ENCODE measurements around the gene SLC20A1. TPM values are rescaled to one million over a fixed set of nuclear protein-coding genes. Genes with fewer than 3 reads are reported as not detected.
A peak's percentile ranks its signal among the peaks of the same experiment; 100 is the strongest.

The SLC20A1 gene
- total RNA-seq, 1 donor from 2014 or later, result 51.1 TPM

DNA sequence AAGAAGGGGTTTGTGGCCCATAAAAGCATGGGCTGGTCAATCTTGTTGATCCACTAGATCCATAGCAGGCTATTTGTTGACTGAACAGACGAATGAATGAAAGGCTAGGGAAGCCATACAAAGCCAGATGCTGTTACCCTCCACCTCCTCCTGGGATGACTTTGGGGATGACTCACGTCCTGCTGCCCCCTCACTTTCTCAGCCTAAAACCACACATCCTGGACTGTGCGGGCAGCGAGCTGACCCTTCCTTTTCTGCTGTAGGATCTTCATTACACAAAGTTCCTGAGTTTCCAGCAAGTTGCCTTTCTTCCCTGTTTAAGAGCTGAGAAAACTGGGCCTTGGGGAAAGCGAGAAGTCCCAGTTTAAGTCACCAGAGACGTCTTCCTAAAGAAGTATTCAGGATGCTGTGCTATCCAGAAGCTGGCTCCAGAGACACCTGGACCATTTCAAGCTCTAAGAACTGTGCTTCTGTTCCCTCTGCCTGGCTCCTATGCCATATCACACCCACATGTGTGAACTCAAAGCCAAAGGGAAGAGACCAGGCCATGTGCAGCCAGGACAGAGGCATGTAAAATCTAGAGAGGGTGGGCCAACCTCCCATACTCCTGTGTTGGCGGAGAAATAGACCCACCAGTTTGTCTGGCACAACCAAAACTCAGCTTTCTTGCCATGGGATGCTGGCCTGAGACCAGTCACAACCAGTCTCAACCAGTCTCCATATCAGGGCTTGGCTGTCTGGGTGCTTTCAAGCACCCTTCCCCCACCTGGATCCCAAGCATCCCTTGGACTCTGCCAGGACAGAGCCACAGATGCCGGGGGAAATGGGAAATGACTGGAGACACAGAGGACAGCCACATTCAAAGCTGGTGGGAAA, 4.7 kb upstream of the SLC20A1 start:
- ATAC-seq (no peak), DNase-seq (ENCODE audit: low spot score) (no peak)
- intact Hi-C loops (cut with DNase I), result loop anchor here (10.0 kb wide), 1 partner anchor 56 kb away; the partner anchor contains the start of gene CHCHD5

GRCh38 chr2:112641701-112642100, 4.0 kb upstream of the SLC20A1 start:
- intact Hi-C loops (cut with DNase I), result loop anchor here (10.0 kb wide), 1 partner anchor 57 kb away; the partner anchor contains the start of gene CHCHD5
- ATAC-seq, result no peak
- DNase-seq (ENCODE audit: low spot score), result no peak

DNA sequence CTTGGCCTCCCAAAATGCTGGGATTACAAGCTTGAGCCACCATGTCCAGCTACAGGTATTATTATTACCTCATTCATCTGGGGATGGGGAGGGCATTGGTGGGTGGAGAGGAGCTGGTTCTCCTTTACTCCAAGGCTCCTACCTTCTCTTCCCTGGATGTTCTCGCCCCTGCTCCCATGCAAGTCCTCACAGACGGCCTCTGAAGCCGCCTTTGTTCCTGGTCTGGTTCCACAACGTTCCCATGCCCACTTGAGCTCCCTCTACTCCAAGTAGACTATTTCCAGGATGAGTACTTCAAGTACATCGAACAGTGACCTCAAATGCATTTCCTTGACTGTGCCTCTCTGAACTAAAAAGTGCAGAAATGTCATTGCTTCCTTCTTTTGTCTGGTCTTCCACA, 3.2 kb upstream of the SLC20A1 start:
- intact Hi-C loops (cut with DNase I), result loop anchor here (10.0 kb wide), 1 partner anchor 58 kb away; the partner anchor contains the start of gene CHCHD5
- ATAC-seq (no peak), DNase-seq (ENCODE audit: low spot score) (no peak)

- DNase-seq (ENCODE audit: low spot score), result no peak
- intact Hi-C loops (cut with DNase I), result loop anchor here (10.0 kb wide), 1 partner anchor 58 kb away; the partner anchor contains the start of gene CHCHD5
- no peak for ATAC-seq
Measured at GRCh38 chr2:112642966-112643365, 2.8 kb upstream of the SLC20A1 start.

GRCh38 chr2:112643488-112643887, 2.3 kb upstream of the SLC20A1 start:
- intact Hi-C loops (cut with DNase I), result loop anchor here (10.0 kb wide), 1 partner anchor 59 kb away; the partner anchor contains the start of gene CHCHD5
- ATAC-seq, result no peak
- no peak for DNase-seq (ENCODE audit: low spot score)

GRCh38 chr2:112644155-112644932, 1.4 kb upstream of the SLC20A1 start:
- DNase-seq (ENCODE audit: low spot score) (no peak), ATAC-seq (no peak)
- intact Hi-C loops (cut with DNase I), result loop anchor here (10.0 kb wide), 1 partner anchor 60 kb away; the partner anchor contains the start of gene CHCHD5

- ATAC-seq (no peak), DNase-seq (ENCODE audit: low spot score) (no peak)
- intact Hi-C loops (cut with DNase I), result loop anchor here (10.0 kb wide), 1 partner anchor 60 kb away; the partner anchor contains the start of gene CHCHD5
Measured at GRCh38 chr2:112644933-112645309, 818 bp upstream of the SLC20A1 start.

- peak; percentile 5 for ATAC-seq
- no peak for DNase-seq (ENCODE audit: low spot score)
- intact Hi-C loops (cut with DNase I), result loop anchor here (10.0 kb wide), 1 partner anchor 61 kb away; the partner anchor contains the start of gene CHCHD5
Measured at GRCh38 chr2:112646102-112646719, 472 bp downstream of the SLC20A1 start.

- ATAC-seq (no peak), DNase-seq (ENCODE audit: low spot score) (no peak)
- intact Hi-C loops (cut with DNase I), result loop anchor here (10.0 kb wide), 1 partner anchor 62 kb away; the partner anchor contains the start of gene CHCHD5
Measured at GRCh38 chr2:112646791-112647689, 1.3 kb downstream of the SLC20A1 start.

DNA sequence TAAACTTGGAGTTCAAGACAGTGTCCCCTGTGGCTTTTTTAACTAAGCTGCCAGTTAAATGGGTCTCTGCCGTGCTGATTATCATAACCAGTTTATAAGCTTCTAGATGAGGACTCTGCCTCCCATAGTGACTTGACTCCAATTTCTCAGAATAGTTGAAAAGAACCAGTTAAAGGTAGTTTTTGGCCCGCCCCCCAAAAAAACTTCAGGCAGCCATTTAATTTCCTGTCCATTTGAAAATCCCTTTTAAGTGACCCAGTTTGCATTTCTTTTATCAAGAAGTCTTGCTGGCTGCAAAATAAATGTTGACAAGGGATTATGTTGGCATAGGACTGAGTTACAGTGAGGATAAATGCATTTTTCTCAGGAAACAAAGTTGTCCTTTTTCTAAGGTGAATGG, 2.3 kb downstream of the SLC20A1 start:
- DNase-seq (ENCODE audit: low spot score), result no peak
- no peak for ATAC-seq
- intact Hi-C loops (cut with DNase I), result loop anchor here (10.0 kb wide), 1 partner anchor 63 kb away; the partner anchor contains the start of gene CHCHD5

- ATAC-seq (no peak), DNase-seq (ENCODE audit: low spot score) (no peak)
- intact Hi-C loops (cut with DNase I), result no loop called here
Measured at GRCh38 chr2:112656679-112657078, 10.9 kb downstream of the SLC20A1 start.

DNA sequence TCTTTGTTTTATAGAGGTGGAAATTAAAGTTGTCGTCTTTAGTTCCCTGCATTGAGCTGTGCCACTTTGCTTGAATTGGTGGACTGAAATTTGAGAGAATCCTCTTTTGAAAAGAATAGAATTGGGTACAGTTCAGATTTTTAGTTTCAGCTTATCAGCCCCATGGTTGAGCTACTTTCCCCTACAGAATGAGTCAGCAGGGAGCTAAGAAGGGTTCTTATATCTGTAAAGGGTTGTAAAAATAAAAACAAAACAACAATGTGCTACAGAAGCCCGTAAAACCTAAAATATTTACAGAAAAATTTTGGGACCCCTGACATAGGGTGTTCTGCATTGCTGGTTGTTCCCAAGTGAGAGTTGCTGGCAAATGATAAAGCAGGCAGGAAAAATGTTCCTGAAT, 12.6 kb downstream of the SLC20A1 start:
- intact Hi-C loops (cut with DNase I), result no loop called here
- DNase-seq (ENCODE audit: low spot score) (no peak), ATAC-seq (no peak)

GRCh38 chr2:112658839-112659667, 13.3 kb downstream of the SLC20A1 start:
- no peak for DNase-seq (ENCODE audit: low spot score)
- no peak for ATAC-seq
- intact Hi-C loops (cut with DNase I), result no loop called here

GRCh38 chr2:112660138-112660537, 14.4 kb downstream of the SLC20A1 start:
- intact Hi-C loops (cut with DNase I), result no loop called here
- ATAC-seq (no peak), DNase-seq (ENCODE audit: low spot score) (no peak)

- intact Hi-C loops (cut with DNase I), result no loop called here
- ATAC-seq (no peak), DNase-seq (ENCODE audit: low spot score) (no peak)
Measured at GRCh38 chr2:112661656-112662305, 16.0 kb downstream of the SLC20A1 start.

DNA sequence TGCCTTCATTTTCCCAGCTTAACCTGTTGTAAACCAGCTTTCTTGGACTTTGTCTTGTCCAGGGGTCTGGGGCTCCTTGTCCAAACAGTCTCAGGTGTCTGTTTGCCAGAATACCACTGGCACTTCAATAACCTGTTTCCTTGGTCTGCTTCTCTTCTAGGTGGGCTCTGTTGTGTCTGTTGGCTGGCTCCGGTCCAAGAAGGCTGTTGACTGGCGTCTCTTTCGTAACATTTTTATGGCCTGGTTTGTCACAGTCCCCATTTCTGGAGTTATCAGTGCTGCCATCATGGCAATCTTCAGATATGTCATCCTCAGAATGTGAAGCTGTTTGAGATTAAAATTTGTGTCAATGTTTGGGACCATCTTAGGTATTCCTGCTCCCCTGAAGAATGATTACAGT, 17.0 kb downstream of the SLC20A1 start:
- no peak for DNase-seq (ENCODE audit: low spot score)
- intact Hi-C loops (cut with DNase I), result no loop called here
- no peak for ATAC-seq

DNA sequence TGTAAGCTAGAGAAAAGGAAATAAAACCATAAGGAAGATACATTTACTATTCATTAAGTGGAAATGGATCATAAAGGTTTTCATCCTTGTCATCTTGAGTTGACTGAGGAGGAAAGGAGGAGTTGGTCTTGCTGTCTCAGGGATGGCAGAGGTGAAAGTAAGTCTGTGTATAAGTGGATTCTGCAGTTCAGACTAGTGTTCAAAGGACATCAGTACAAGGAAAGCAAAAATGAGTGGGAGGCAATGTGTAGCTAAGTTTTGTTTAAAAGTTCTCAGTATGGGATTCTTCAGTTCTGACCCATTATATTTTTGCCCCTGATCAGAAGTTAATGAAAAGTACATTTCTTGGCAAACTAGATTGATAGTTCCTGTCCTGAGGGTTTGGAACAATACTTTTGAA, 18.9 kb downstream of the SLC20A1 start:
- no peak for DNase-seq (ENCODE audit: low spot score)
- no peak for ATAC-seq
- intact Hi-C loops (cut with DNase I), result no loop called here

All from sciatic nerve (tissue), 2 donors.